ENCODE results near the gene KRT9.

Gene KRT9

GRCh38 chr17:41531993-41532392, 39.9 kb downstream of the KRT9 start:
- no peak for DNase-seq (ENCODE audit: low read depth in 2 of 2, low spot score in 1 of 2)

- no peak for DNase-seq (ENCODE audit: low read depth in 2 of 2, low spot score in 1 of 2)
Observed at GRCh38 chr17:41530062-41531048, 41.5 kb downstream of the KRT9 start.

- no peak for DNase-seq (ENCODE audit: low read depth in 2 of 2, low spot score in 1 of 2)
Observed at GRCh38 chr17:41529491-41529915, 42.4 kb downstream of the KRT9 start.

GRCh38 chr17:41528959-41529353, 42.9 kb downstream of the KRT9 start:
- DNase-seq (ENCODE audit: low read depth in 2 of 2, low spot score in 1 of 2), result no peak

- DNase-seq (ENCODE audit: low read depth in 2 of 2, low spot score in 1 of 2), result no peak
Observed at GRCh38 chr17:41527063-41528023, 44.5 kb downstream of the KRT9 start.

- no peak for DNase-seq (ENCODE audit: low read depth in 2 of 2, low spot score in 1 of 2)
Observed at GRCh38 chr17:41524261-41524660, 47.6 kb downstream of the KRT9 start.

GRCh38 chr17:41523787-41524186, 48.1 kb downstream of the KRT9 start:
- DNase-seq (ENCODE audit: low read depth in 2 of 2, low spot score in 1 of 2), result no peak

- DNase-seq (ENCODE audit: low read depth in 2 of 2, low spot score in 1 of 2), result no peak
Observed at GRCh38 chr17:41523225-41523593, 48.6 kb downstream of the KRT9 start.

- no peak for DNase-seq (ENCODE audit: low read depth in 2 of 2, low spot score in 1 of 2)
Observed at GRCh38 chr17:41522301-41523224, 49.3 kb downstream of the KRT9 start.

GRCh38 chr17:41521574-41522261, 50.1 kb downstream of the KRT9 start:
- no peak for DNase-seq (ENCODE audit: low read depth in 2 of 2, low spot score in 1 of 2)

- no peak for DNase-seq (ENCODE audit: low read depth in 2 of 2, low spot score in 1 of 2)
Observed at GRCh38 chr17:41520821-41521521, 50.9 kb downstream of the KRT9 start.

GRCh38 chr17:41519501-41520224, 52.2 kb downstream of the KRT9 start:
- no peak for DNase-seq (ENCODE audit: low read depth in 2 of 2, low spot score in 1 of 2)

GRCh38 chr17:41518789-41519449, 52.9 kb downstream of the KRT9 start, which contains the start of gene KRT15:
TSS of gene KRT15 (minus strand) at chr17:41518890. CDS start at chr17:41518827, 63 bp downstream.
- no peak for DNase-seq (ENCODE audit: low read depth in 2 of 2, low spot score in 1 of 2)

GRCh38 chr17:41518031-41518430, 53.8 kb downstream of the KRT9 start:
- no peak for DNase-seq (ENCODE audit: low read depth in 2 of 2, low spot score in 1 of 2)

- no peak for DNase-seq (ENCODE audit: low read depth in 2 of 2, low spot score in 1 of 2)
Observed at GRCh38 chr17:41516830-41517283, 55.0 kb downstream of the KRT9 start.

GRCh38 chr17:41516147-41516829, 55.6 kb downstream of the KRT9 start:
- DNase-seq (ENCODE audit: low read depth in 2 of 2, low spot score in 1 of 2), result no peak

All from stimulated activated CD8-positive, alpha-beta memory T cell treated with anti-CD3 and anti-CD28 coated beads, Interleukin-4, amount 100 ng/mL, for 1 hour (primary cell).